ENCODE data around the gene GUCY1A2. TPM values are rescaled to one million over a fixed set of nuclear protein-coding genes. Genes with fewer than 3 reads are reported as not detected.
"Not testable (repeated sequence)": the region's sequence is repeated elsewhere in the genome, so short reads cannot be mapped to it uniquely, and the experiment has no call there.

The GUCY1A2 gene
- total RNA-seq, 1 donor from 2014 or later, result 23.8 TPM

DNA sequence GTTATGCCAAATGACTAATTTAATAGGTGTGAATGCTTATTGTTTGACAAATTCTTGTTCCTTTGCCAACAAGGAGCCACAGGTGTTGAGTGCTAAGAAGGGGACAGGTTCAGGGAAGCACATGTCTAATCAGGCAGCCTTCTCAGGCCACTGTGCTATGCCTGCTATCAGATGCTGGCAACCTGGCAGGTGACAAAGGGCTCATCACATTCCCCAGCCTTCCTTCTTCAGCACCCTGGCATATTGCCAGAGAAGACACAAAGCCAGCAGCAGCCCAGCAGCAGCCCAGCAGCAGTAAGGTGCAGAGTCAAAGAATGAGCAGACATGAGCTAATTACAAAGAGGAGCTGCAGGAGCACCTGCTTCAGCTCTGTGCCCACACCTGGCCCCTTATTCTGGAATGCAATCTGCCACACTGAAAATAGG is 68.2 kb downstream of the GUCY1A2 start:
- no peak for DNase-seq (ENCODE audit: low spot score)

DNA sequence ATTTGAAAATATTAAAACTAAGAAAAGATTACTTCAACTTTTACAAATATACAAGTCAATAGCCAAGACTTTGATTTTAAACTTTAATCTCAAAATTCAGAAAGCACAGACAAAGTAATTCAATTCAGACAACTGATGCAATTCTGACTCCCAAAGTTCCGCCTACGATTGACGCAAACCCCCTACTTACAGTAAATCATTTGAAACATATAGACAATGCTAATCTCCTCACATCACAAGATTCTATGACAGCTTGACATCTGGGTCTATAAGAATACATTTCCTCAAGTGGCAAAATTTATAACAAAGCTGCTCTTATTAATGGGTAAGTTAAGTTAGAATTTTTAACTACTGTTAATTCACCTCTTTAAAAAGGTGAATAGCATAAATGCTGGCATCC is 75.2 kb downstream of the GUCY1A2 start:
- no peak for DNase-seq (ENCODE audit: low spot score)

DNA sequence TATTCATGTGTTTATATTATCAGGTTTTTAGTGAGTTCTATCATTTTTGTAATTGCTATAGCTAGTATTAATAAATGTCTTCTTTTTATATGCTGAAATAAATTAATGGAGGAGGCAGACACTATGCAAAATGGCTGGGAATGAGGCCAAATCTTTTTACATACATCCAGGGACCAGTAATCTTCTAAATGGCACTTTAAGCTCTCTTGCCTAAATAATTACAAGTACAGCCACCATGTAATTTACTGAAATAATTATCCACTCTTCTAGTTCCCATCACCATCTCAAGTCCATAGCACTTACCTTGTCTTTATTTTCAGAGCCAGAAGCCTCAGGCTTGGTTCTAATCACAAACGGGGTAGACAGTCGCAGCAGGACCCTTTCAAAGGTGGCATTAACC is 79.1 kb downstream of the GUCY1A2 start:
- DNase-seq (ENCODE audit: low spot score), result no peak

DNA sequence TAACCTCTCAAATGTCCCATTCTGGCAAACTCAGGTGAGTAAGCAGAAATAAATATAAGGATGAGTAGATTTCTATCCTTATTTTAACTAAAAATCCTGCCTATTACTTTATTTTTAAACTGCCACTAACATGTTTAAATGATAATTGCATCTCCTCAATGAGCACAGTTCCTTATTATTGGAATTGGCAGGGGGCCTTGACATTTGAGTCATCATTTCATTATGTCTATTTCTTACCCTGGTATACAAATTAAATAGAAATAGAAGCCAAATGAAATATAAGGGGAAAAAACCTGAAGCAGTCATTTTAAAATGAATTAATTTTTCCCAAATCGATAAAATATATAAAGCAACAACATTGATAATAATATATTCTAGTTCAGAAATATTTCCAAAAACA is 81.2 kb downstream of the GUCY1A2 start:
- no peak for DNase-seq (ENCODE audit: low spot score)

DNA sequence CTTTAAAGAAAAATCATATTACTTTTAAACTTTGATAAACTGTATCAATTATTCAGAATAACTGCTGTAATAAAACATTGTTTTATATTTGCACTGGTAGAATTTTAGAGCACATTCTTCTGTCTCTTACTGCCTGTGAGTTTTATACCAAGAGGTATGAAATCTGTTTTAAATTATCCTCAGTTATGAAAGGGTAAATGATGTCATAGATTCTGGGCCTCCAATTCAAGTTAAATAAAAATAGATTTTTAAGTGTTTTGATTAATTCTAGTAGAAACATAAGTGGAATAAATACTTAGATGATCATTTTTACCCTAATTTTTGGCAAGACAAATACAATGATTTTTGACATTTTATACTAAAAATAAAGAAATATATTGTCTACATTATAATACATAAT is 93.0 kb downstream of the GUCY1A2 start:
- no peak for DNase-seq (ENCODE audit: low spot score)

DNA sequence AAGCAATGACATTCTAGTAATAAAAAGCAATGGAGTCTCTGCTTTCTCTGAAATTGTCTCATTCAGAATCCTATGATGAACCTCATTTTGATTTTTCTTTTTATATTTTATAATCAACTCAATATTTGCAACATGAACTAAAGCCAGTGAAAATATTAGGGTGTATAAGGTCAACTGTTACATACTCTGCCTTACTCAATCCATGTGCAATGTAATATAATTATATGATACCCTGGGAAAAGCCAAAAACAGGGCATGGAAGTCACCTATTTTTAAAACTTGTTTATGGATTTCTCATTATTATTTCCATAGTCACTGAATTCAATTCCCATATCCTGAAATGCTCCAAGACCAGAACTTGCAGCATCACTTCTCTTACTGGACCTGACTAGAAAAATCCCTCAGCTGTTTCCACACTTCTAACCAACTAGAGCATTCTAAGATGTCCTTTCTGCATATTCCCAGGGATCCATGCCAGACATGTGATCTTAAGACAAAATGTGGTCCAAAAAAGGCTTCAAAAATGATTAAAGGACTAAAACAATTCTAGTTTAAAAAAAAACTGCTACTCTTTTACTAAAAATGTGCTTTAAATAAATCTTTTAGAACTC is 97.3 kb downstream of the GUCY1A2 start:
- no peak for DNase-seq (ENCODE audit: low spot score)

DNA sequence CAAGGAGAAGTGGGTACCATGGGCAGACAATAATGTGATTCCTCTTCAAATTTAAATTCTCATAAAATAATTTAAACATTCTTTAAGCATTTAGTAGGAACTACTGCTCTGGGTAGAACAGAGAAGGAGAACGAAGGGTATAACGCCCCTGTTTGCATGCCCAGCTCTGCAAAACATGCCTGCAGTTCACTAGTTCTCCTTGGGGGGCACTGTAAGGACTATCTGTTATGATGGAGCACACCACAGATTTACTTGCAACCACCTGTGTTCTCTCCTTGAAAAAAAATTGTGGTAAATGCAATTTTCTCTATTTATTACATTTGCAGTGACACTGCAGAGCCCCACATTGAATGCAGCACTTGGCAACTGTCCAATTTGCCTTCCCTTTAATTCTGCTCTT is 100.3 kb downstream of the GUCY1A2 start:
- no peak for DNase-seq (ENCODE audit: low spot score)

DNA sequence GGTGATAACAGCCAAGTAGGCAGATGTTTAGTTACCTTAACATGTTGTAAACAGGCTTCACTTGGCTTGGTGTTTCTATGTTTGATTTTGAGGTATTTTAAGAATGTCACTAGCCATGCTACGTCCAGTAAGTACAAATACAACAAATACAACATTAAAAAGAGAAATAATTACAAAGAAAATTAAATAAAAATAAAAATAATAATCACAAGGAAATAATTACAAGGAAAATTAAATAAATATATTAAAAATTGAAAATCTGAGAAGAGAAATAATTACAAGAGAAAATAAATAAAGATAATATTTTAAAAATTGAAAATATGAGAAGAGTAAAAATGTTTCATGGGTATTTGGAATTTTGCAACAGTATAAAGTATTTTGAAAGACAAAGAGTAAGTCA is 103.9 kb downstream of the GUCY1A2 start:
- no peak for DNase-seq (ENCODE audit: low spot score)

DNA sequence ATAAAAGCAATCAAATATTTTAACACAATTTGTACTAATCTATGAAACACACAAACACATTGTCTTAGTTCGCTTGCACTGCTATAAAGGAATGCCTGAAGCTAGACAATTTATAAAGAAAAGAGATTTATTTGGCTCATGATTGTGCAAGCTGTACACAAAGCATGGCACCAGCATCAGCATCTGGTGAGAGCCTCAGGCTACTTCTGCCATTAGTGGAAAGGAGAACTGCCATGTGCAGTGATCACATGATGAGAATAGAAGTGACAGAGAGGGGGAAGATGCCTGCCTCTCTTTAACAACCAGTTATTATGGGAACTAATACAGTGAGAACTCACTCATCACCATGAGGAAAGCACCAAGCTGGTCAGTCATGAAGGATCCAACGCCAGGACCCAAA is 105.1 kb downstream of the GUCY1A2 start:
- no peak for DNase-seq (ENCODE audit: low spot score)

DNA sequence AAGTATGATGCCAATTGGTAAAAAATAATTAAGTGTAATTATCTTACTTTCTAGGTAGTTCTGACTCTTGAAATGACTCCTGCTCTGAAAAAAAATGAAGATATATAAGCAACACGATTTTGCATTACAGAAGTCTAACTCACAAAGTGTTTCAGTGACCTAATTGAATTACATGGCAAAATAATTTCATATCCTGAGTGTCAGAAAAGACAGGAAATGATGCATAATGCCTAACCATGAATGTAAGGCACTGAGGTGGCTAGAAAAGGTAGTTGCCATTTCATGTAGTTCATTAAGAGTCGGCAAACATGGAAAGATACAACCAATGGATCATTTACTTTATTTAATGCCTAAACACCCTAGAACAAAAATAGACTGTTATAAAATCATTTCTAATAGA is 113.5 kb downstream of the GUCY1A2 start:
- no peak for DNase-seq (ENCODE audit: low spot score)

DNA sequence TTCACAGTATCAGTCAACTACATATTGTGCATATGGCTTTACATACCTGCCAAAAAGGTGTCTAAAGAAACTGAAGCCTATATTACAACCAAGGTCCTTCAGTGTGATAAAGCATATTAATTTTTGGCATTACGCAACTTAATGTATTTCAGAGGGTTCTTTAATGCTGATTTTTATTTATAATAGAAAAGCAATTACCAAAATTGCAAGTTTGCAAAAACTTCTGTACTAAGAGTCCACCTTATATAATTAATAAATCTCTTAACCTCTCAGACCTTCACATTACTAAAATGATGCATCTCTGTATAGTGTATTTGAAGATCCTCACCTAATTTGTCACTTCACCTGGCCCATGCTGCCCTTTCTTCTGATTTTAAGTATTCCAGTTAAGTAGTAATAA is 128.6 kb downstream of the GUCY1A2 start:
- no peak for DNase-seq (ENCODE audit: low spot score)

DNA sequence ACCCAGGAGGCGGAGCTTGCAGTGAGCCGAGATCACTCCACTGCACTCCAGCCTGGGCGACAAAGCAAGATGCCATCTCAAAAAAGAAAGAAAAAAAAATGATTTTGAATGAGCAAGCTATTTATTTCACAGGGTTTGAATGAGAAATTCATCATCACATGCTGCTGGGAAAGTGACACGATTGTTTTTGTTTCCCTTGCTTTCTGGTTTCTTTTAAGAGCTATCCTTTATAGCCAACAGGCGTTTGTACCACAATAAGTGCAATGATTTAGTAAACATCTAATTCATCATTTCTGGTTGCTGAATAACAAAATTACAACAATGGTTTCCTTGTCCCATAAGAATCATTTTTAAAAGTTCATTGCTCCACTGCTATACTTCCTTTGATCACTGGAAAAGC is 129.9 kb downstream of the GUCY1A2 start:
- no peak for DNase-seq (ENCODE audit: low spot score)

DNA sequence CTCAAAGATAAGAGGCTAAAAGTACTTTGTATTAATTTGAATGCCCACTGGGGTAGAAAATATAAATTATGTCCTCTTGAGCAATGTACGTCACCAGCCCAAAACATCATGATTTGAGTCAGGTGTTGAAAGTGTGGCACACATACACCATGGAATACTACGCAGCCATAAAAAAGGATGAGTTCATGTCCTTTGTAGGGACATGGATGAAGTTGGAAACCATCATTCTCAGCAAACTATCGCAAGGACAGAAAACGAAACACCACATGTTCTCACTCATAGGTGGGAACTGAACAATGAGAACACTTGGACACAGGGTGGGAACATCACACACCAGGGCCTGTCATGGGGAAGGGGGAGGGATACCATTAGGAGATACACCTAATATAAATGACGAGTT is 134.6 kb downstream of the GUCY1A2 start:
- DNase-seq (ENCODE audit: low spot score), result not testable (repeated sequence)

DNA sequence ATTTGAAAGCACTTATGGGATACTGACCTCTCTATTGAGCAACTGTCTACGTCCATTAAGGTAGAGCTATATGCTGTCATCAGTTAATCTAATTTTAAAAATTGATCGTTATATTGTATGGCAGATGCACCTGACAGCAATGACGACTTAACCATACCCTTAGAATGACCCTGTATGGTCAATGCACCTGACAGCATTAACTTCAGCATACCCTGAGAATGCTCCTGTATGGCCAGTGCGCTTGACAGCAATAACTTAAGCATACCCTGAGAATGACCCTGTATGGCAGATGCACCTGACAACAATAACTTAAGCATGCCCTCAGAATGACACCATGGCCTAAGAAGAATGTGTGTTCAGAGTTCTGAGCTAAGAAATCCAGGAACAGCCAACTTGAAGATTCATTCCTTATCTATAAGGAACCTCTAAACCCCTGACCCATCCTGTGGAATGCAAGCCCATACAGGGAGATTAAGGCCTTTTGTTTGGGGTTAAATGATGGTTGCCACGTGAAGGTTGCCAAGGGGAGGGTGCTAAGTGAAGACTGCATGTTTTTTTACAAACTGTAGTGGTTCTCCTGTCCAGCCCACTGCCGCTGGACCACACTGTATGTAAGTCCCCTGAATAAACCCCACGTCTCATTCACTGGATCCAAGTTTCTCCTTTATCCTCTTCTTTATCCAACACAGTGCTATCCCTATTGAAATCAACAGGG is 138.3 kb downstream of the GUCY1A2 start:
- DNase-seq (ENCODE audit: low spot score), result no peak

DNA sequence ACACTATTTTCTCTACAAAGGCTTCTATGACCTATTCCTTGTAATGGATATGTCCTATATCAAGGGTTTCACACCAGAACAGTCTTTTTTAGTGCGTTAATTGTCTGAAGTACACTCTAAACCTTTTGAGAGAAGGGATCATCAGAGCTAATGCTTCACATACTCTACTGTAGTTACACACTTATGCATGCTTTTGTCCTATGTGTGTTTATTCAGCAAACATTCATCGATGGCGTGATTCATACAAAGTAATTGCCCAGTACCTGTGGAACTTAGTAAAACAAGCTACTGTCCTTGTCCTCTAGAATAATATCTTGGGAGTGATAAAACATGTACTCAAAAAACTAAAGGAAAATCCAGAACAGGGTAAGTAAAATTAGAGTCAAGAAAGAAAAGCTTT is 139.2 kb downstream of the GUCY1A2 start:
- DNase-seq (ENCODE audit: low spot score), result no peak

DNA sequence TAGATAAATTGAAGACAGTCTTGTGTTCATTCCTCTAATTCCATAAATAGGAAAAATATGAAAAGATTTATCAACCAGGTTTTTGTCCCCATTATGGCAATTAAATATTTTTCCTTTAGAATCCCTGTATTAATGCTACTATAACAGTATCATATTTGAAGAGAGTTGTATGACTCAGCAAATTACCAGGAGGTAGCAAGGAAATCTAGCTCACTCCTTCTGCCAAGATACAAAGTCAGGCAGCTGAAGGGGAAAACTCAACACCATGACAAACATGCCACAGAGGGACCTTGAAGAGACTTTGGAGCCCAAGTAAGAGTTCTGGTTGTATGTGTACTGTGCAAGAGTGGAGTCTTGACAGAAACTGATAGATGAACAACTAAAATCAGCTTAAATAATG is 143.3 kb downstream of the GUCY1A2 start:
- no peak for DNase-seq (ENCODE audit: low spot score)

DNA sequence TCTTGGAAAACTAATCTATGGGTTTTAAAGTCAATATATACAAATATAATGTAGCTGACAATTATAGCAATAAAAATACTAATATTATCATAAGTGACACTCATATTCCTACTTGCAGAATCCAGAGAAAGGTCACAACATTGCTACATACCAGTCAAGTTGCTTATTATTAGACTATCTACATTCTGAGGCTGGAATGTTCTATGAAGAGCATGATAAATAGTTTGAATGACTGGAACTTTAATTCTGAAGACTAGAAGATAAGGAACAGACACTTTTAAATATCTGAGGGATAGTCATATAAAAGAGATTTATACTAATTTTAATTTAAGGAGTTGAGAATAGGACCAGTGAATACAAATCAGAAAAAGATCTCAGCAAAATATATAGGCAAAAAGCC is 146.0 kb downstream of the GUCY1A2 start:
- DNase-seq (ENCODE audit: low spot score), result no peak

DNA sequence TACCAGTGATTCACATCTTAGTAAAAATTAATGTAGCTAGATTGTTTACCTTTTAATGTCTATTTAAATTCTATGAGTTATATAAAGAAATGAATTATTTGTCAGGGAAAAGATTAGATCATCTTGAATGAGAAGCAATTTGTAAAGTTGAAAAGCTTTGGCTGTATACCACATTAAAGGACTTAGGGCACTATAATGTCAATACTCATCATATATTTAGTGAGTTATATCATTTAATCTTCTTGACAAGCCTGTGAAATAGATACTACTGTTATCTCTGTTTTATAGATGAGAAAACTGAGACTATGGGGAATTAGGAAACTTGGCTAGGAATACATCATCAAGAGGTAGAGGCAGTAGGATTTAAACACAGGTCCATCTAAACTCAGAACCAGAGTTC is 160.1 kb downstream of the GUCY1A2 start:
- DNase-seq (ENCODE audit: low spot score), result no peak

DNA sequence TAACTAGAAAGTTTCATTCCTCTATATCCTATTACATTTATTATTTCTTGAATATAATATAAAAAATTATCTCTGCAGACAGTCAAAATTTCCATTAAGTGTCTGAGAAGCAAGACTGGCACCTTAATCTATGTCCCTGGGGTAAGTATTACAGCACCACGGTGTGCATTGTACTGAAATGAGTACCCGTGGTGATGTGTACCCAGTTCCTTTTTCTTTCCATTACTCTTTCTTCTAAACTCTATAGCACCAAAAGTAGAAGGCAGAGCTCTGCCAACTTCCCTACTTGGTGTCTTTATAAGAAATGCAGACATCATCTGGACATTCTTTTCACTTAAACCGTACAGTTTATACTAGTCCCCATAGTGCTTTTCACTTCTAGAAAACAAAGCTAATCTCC is 161.7 kb downstream of the GUCY1A2 start:
- DNase-seq (ENCODE audit: low spot score), result no peak

DNA sequence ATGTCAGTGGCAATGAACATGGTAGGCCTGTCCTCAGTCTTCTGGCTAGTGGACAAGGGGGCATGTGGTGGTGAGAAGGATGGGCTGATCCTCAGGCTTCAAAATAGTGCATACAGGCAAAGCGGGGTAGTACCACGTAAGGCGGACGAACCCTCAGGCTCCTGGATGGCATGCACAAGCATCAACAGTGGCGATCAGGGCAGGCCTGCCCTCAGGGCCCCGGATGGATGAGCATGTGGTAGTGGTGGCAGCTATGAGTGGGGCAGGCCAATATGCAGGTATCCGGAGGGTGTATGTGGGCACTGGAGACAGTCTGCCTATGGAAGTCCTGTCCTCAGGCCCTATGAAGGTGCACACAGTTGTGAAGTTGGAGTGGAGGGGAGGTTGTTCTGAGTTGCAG is 163.8 kb downstream of the GUCY1A2 start:
- no peak for DNase-seq (ENCODE audit: low spot score)

DNA sequence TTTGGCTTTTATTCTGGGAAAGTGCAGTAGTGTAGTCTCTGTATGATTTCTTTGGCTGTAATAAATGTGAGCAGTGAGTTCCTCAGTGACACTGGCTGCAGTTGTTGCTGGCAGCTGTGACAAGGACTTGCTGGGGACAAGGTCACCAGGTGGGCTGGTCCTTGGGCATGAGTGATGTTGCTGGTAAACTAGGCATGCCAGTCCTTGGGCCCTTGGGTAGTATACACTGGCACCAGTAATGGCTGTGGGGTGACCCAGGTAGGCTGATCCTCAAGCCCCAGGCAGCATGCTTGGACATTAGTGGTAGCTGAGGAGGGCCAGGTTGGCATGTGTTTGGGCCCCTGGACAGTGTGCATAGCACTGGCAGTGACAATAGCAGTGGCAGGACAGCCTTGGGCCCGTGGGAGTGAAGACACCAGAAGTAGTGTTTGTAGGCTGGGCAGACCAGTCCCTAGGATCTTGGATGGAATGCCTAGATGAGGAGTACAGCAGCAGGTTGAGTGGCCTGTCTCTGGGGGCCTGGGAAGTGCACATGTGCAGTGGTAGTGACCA is 164.3 kb downstream of the GUCY1A2 start:
- no peak for DNase-seq (ENCODE audit: low spot score)

DNA sequence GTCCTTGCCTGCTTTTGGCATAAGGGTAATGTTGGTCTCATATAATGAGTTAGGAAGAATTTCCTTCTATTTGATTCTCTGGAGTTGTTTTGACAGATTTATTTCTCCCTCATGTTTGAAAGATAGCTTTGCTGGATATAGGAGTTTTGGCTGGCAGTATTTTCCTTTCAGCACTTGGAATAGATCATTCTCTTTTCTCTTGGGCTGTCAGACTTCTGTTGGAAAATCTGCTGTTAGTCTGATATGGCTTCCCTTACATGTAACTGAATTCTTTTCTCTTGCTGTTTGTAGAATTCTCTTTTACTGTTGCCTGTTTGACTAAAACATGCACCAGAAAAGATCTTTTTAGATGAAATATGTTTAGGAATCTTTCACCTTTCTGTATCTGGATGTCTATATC is 165.5 kb downstream of the GUCY1A2 start:
- DNase-seq (ENCODE audit: low spot score), result no peak

DNA sequence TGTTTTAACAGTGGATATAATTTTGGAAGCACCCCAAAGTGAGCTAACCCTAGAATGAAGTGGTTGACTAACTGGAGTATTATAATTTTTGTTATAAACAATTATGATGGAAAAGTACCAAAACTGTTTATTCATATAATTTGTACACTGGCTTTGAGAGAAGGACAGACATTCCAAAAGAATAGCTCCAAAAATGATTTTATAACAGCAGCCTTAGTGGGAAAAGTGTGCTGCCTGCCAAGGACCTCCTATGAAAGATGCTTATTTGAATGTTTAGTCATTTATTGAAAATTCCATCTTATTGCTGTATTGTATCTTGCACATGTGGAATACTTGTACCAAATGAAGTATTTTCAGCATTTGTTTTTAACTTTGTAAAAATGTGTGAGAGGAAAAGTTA is 169.8 kb downstream of the GUCY1A2 start:
- no peak for DNase-seq (ENCODE audit: low spot score)

DNA sequence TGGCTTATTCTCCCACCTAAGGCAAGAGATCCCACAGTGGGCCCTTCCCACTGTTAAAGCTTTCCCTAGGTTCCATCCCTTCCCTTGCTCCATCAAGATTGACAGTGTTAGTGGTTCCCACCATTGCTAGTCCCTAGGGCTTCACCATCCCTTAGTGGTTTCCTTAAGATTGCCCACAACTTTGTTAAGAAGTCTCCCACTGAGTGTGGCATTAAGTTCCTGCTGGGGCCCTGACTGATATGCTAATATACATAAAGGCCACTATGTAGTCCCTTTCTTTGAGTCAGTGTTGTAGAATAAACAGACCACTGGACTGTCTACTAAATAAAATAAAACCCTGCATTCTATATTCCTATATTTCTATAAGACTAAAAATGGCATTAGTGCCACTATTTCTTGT is 176.1 kb downstream of the GUCY1A2 start:
- DNase-seq (ENCODE audit: low spot score), result no peak
